Measurements from ENCODE around the gene PSMB5. TPM values are rescaled to one million over a fixed set of nuclear protein-coding genes. Genes with fewer than 3 reads are reported as not detected.

Gene PSMB5
- total and polyA plus RNA-seq, 9 of the 15 experiments (the other 6 are each of a cell fraction or from before 2014, with no cell fraction given), result 198 to 1,870 (median 269) TPM

DNA sequence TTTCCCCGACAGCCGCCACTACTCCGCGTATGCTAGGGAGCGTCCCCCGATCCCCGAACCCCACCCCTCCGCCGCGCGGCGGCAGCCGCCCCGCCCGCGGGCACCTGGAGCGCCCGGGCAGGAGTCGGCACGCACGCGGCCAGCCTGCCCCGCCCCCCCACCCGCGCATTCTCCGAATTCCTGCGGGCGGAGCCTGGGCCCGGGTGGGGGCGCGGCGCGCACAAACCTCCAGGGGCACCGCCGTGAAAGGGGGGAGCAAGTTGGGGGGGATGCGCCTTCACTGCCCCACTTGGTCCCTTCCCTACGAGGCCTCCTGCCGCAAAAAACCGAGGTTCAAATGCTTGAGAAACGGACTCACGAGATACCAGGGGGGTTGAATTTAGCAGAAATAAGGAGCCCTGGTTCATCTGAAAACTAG lies 54.0 kb downstream of the PSMB5 start:
- no peak for TF ChIP-seq ZNF695 (CRISPR knock-in tag; IDR thresholded peaks at IDR 0.05)
- TF ChIP-seq, protein P1, sequence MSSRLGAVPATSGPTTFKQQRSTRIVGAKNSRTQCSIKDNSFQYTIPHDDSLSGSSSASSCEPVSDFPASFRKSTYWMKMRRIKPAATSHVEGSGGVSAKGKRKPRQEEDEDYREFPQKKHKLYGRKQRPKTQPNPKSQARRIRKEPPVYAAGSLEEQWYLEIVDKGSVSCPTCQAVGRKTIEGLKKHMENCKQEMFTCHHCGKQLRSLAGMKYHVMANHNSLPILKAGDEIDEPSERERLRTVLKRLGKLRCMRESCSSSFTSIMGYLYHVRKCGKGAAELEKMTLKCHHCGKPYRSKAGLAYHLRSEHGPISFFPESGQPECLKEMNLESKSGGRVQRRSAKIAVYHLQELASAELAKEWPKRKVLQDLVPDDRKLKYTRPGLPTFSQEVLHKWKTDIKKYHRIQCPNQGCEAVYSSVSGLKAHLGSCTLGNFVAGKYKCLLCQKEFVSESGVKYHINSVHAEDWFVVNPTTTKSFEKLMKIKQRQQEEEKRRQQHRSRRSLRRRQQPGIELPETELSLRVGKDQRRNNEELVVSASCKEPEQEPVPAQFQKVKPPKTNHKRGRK (tag; IDR thresholded peaks at IDR 0.05), result no peak
- TF ChIP-seq, protein P2, sequence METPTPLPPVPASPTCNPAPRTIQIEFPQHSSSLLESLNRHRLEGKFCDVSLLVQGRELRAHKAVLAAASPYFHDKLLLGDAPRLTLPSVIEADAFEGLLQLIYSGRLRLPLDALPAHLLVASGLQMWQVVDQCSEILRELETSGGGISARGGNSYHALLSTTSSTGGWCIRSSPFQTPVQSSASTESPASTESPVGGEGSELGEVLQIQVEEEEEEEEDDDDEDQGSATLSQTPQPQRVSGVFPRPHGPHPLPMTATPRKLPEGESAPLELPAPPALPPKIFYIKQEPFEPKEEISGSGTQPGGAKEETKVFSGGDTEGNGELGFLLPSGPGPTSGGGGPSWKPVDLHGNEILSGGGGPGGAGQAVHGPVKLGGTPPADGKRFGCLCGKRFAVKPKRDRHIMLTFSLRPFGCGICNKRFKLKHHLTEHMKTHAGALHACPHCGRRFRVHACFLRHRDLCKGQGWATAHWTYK (CRISPR knock-in tag; IDR thresholded peaks at IDR 0.05), result no peak
- no peak for TF ChIP-seq MYBL2 (IDR thresholded peaks at IDR 0.05; ENCODE audit: low read depth)
- TF ChIP-seq MYBL2 (CRISPR knock-in tag; IDR thresholded peaks at IDR 0.05; ENCODE audit: borderline replicate concordance), result no peak
- no peak for TF ChIP-seq MCM5 (IDR thresholded peaks at IDR 0.05; ENCODE audit: low read depth)
- TF ChIP-seq ZNF79 (CRISPR knock-in tag; IDR thresholded peaks at IDR 0.05; ENCODE audit: low read depth), result no peak
- TF ChIP-seq C11orf30 (IDR thresholded peaks at IDR 0.05; ENCODE audit: low read depth), result no peak
- TF ChIP-seq MAZ (CRISPR knock-in tag; conservative IDR thresholded peaks at IDR 0.05 in 1 of 2, IDR thresholded peaks at IDR 0.05 in 1 of 2), result no peak
- TF ChIP-seq ZNF586 (CRISPR knock-in tag; conservative IDR thresholded peaks at IDR 0.05), result no peak
- TF ChIP-seq NR2C1 (IDR thresholded peaks at IDR 0.05), result no peak
- no peak for TF ChIP-seq NR2C1 (tag; IDR thresholded peaks at IDR 0.05)
- TF ChIP-seq ZNF121 (CRISPR knock-in tag; conservative IDR thresholded peaks at IDR 0.05), result no peak
- no peak for TF ChIP-seq ELF1 (tag; IDR thresholded peaks at IDR 0.05)
- TF ChIP-seq SMAD4 (CRISPR knock-in tag; conservative IDR thresholded peaks at IDR 0.05), result no peak
- FAIRE-seq, result no peak
- H3K27ac ChIP-seq (ENCODE audit: extremely low read depth, low read depth, low read length), result no peak overlapping the region
- CTCF ChIA-PET (ENCODE audit: low intra/inter-chr PET ratio), result no interaction called here
- ATAC-seq, result no peak
- H3K4me2 ChIP-seq (ENCODE audit: insufficient read depth, low read length), result no peak overlapping the region
- no peaks in the 10 kb centered on the region for H3K9me3 ChIP-seq (replicated peaks; ENCODE audit: control insufficient read depth, insufficient read depth, low read depth, low read length)
- intact Hi-C loops (cut with micrococcal nuclease), result no loop called here
- H3K27me3 ChIP-seq (ENCODE audit: control insufficient read depth in 2 of 2, insufficient read depth in 2 of 2, low read length in 2 of 2), result no peaks in the 10 kb centered on the region
- no peak overlapping the region for H3K9ac ChIP-seq (ENCODE audit: insufficient read depth in 1 of 2, low read depth in 2 of 2, low read length in 2 of 2)
- H2AFZ ChIP-seq (ENCODE audit: low read depth, low read length), result no peak overlapping the region
- no peaks in the 10 kb centered on the region for H4K20me1 ChIP-seq (replicated peaks; ENCODE audit: control insufficient read depth, insufficient read depth, low read length)
- 98% methylated on average over 7 of the region's 41 CpGs for WGBS (ENCODE audit: insufficient coverage, low coverage, missing lambda C conversion rate)
- no peaks in the 10 kb centered on the region for H3K36me3 ChIP-seq (ENCODE audit: control insufficient read depth, insufficient read depth, low read length)
- DNase-seq (ENCODE audit: extremely low read depth in 1 of 4, low spot score in 3 of 4), result no peak
- peaks cover 27 to 44% of the 10 kb centered on the region in 2 experiments for H3K4me1 ChIP-seq (replicated peaks in 1 of 2; ENCODE audit: control insufficient read depth in 2 of 2, insufficient read depth in 2 of 2, low read length in 2 of 2)
- POLR2A ChIA-PET, result no interaction called here
- no peaks in the 10 kb centered on the region for H3K9me1 ChIP-seq (ENCODE audit: control insufficient read depth, insufficient read depth, low read length)
- in situ Hi-C loops (cut with MboI), result loop anchor here (5.0 kb wide), 1 partner anchor 48 kb away; no protein-coding TSS in a partner anchor
- no peak overlapping the region for H3K4me3 ChIP-seq
- H3K79me2 ChIP-seq (ENCODE audit: control insufficient read depth, insufficient read depth, low read length), result no peaks in the 10 kb centered on the region
- no TSS peak for BruUV-seq (replicated peaks)
